GM18507 (cell line): ENCODE data around the gene DYNLL2.
"Not testable (repeated sequence)": the region's sequence is repeated elsewhere in the genome, so short reads cannot be mapped to it uniquely, and the experiment has no call there.

Experiments used
- DNase-seq: peaks from one replicate; pipeline ENCODE4 v3.0.0; 2011; ENCODE audit warnings: low read depth; ENCODE audit not compliant: insufficient read length; ENCODE audit errors: extremely low spot score
- FAIRE-seq: peaks from 2 replicates; lab custom pipeline; 2011; peaks lifted over from hg19 to GRCh38; lab: Jason Lieb, UNC

The DYNLL2 gene

GRCh38 chr17:58065238-58065637 is 18.0 kb upstream of the DYNLL2 start:
- DNase-seq (no peak), FAIRE-seq (no peak)

- DNase-seq (no peak), FAIRE-seq (no peak)
These were observed 16.8 kb upstream of the DYNLL2 start for GRCh38 chr17:58066401-58066800.

DNA sequence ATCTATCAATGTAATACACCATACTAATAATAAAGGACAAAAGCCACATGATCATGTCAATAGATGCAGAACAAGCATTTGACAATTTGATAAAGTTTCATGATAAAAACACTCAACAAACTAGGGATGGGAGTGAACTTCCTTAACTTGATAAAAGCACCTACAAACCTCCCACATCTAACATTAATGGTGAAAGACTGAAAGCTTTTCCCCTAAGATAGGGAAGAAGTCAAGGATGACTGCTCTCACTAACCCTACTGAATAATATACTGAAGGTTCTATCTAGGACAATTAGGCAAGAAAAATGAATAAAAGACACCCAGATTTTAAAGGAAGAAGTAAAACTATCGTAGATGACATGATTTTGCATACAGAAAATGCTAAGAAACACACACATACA is 10.4 kb upstream of the DYNLL2 start:
- DNase-seq (no peak), FAIRE-seq (no peak)

DNA sequence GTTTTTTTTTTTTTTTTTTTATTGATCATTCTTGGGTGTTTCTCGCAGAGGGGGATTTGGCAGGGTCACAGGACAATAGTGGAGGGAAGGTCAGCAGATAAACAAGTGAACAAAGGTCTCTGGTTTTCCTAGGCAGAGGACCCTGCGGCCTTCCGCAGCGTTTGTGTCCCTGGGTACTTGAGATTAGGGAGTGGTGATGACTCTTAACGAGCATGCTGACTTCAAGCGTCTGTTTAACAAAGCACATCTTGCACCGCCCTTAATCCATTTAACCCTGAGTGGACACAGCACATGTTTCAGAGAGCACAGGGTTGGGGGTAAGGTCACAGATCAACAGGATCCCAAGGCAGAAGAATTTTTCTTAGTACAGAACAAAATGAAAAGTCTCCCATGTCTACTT is 10.0 kb upstream of the DYNLL2 start:
- FAIRE-seq, DNase-seq: not testable (repeated sequence)

DNA sequence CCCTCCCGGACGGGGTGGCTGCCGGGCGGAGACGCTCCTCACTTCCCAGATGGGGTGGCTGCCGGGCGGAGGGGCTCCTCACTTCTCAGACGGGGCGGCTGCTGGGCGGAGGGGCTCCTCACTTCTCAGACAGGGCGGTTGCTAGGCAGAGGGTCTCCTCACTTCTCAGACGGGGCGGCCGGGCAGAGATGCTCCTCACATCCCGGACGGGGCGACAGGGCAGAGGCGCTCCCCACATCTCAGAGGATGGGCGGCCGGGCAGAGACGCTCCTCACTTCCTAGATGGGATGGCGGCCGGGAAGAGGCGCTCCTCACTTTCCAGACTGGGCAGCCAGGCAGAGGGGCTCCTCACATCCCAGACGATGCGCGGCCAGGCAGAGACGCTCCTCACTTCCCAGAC is 8.8 kb upstream of the DYNLL2 start:
- not testable (repeated sequence) for FAIRE-seq, DNase-seq

- FAIRE-seq (no peak), DNase-seq (no peak)
These were observed 3.8 kb upstream of the DYNLL2 start for GRCh38 chr17:58079300-58080033.

GRCh38 chr17:58081646-58082340 is 1.4 kb upstream of the DYNLL2 start:
- DNase-seq = no peak
- FAIRE-seq = no peak

DNA sequence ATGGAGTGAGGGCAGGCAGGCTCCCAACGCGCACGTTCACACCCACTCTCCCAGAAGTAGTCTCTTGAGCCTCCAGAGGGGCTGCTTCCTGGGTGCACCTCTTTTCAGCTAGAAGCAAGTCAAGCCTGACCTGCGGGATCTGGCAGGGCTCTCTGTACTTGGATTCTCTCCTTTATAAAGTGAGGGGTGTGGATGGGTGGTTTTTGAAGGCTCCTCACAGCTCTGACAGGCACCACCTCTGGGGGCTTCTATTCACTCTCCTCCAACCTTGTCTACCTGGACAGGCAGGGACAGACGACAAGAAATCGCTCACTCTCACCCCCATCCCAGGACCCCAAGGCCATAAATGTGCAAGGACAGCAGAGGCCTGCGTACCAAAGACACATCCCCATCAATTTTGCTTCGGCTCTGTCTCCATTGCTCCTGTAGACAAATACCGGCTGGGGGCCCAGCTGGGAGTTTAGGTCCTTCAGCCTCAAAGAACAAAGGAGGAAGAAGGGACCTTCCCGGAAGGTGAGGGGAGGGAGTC is 814 bp upstream of the DYNLL2 start:
- DNase-seq = no peak
- FAIRE-seq = no peak

GRCh38 chr17:58083491-58084316 is 485 bp downstream of the DYNLL2 start:
- peak; percentile 57 for DNase-seq

DNA sequence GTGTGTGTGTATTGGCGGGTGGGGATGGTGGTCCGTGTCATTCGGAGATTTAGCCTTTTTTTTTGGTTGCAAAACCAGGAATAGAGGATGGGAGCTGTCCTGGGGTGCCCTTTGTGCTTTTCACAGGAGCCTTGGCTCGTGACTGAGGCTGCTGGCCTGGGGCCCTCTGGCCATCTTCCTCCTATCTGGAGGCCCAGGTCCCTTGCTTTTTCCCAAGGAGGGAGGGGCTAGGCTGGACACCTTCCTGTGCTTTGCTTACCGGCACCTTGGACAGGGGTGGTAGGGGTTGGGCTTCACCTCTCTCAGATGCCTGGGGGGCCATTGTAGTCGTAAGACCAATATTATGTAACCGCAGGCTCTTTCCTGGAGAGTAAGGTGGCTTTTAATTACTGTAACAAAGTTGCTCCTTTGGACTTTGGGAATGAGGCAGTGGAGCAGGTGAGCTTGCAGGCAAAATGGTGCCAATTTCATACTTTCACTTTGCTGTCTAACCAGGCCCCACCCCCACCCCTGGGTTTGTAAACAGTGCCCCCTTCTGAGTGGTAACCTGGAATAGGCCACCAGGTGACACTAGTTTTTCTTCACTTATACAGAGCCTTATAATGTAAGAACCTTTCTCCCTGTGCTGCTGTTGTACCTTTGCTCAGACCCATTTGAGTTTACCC is 1.2 kb downstream of the DYNLL2 start:
- DNase-seq (peak; percentile 43), FAIRE-seq (peak; percentile 75)

More at GRCh38 chr17:58083491-58084316, 485 bp downstream of the DYNLL2 start:
- FAIRE-seq = no peak

DNA sequence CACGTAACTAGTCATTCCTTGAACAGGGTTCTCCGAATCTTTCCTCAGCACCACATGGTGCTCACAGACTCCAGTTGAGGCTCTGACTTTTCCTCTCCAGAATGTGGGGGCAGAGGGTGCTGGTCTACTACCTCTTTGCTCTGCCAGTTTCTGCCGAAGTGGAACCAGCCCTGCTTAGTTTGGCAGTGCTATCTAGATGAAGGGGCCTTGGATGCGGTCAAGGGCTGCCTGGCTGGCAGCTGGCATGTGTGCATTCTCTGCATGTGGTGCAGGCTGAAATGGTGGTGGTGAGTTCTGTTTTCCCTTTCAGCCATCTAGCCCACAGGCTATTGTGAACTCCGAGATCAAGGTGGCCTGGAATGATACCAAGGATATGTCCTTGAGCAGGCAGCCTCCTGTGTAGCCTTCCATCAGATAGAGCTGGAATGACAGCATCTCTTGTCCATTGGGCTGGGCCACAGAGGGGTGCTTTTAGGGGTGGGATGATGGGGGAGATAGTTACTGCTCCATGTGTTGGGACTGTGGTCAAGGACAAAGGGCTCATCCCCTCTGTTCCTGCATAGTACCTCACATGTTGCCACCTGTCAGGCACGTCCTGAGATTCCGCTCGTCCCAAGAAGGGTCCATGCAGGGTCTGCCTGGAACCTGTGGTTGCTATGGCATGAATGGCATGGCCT is 2.0 kb downstream of the DYNLL2 start:
- FAIRE-seq = no peak

DNA sequence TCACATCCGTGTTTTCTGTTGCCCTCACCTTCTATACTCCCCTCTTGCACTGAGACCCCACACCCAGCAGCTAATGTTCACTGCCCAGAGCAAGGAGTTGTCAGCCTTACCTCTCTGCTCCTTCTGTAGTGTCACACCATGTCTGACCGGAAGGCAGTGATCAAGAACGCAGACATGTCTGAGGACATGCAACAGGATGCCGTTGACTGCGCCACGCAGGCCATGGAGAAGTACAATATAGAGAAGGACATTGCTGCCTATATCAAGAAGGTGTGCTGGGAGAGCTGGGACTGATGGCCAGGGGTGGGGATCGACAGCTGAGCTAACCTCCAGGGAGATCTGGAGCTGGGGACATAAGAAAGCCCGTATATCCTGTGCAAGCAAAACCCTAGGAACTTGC is 3.7 kb downstream of the DYNLL2 start:
- FAIRE-seq (no peak), DNase-seq (no peak)

More for the DNA sequence above, 2.0 kb downstream of the DYNLL2 start:
- DNase-seq = no peak

DNA sequence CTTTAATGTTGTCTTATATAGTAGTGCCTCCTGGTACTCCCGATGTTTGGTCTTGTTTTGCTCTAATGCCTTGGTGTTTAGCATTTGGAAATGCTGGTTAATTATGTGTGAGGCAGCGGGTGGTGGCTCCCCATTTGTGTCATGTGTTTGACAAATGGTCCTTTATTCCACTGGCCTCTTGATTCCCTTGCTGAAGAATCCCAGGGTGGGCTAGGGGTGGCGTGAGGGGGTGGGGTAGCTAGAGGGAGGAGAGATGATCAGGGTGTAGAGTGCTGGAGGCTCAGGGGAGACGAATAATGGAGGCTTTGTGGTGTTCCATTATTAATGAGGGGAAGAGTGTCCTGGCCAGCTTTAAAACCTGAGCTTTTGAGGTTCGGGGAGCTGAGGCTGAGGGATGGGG is 5.4 kb downstream of the DYNLL2 start:
- DNase-seq (no peak), FAIRE-seq (no peak)

DNA sequence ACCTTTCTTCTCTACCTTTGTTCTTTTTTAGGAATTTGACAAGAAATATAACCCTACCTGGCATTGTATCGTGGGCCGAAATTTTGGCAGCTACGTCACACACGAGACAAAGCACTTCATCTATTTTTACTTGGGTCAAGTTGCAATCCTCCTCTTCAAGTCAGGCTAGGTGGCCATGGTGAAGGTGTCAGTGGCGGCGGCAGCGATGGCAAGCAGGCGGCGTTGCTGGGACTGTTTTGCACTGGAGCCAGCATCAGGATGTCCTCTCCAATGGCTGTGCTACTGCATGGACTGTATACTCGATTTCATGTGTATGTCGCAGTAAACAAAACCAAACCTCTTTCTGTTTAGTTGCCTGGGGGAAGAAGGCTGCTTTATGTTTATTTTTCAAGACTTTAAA is 5.9 kb downstream of the DYNLL2 start:
- DNase-seq (no peak), FAIRE-seq (no peak)

GRCh38 chr17:58091024-58091567 is 7.9 kb downstream of the DYNLL2 start:
- no peak for DNase-seq
- no peak for FAIRE-seq

GRCh38 chr17:58092101-58092796 is 9.0 kb downstream of the DYNLL2 start:
- no peak for FAIRE-seq

GRCh38 chr17:58092797-58093385 is 9.7 kb downstream of the DYNLL2 start:
- no peak for FAIRE-seq

More at GRCh38 chr17:58092101-58092796, 9.0 kb downstream of the DYNLL2 start:
- no peak for DNase-seq

GRCh38 chr17:58094118-58094517 is 10.9 kb downstream of the DYNLL2 start:
- no peak for DNase-seq
- no peak for FAIRE-seq

More at GRCh38 chr17:58092797-58093385, 9.7 kb downstream of the DYNLL2 start:
- no peak for DNase-seq
